ENCODE data around the gene FAM3C. TPM values are rescaled to one million over a fixed set of nuclear protein-coding genes. Genes with fewer than 3 reads are reported as not detected.

Gene FAM3C
- total and polyA plus RNA-seq, 2 experiments from 2014 or later: 38.6 to 52.4 TPM

DNA sequence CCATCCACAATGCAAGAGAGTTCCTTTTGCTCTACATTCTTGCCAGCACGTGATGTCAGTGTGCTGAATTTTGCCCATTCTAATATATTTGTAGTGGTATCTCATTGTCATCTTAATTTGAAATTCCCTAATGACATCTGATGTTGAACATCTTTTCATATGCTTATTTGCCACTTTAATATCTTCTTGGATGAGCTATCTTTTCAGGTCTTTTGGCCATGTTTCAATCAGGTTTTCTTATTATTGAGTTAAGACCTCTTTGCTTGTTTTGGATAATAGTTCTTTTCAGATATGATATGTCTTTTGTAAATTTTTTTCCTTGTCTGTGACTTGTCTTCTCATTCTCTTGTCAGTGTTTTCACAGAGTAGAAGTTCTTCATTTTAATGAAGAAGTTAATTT lies 20.4 kb upstream of the FAM3C start:
- H3K4me3 ChIP-seq: no peak overlapping the region
- H3K36me3 ChIP-seq (ENCODE audit: low read depth): no peaks in the 10 kb centered on the region
- TF ChIP-seq EZH2 (IDR thresholded peaks at IDR 0.05; ENCODE audit: insufficient read depth, poor library complexity, severe bottlenecking) (no peak), EZH2phosphoT487 (IDR thresholded peaks at IDR 0.05; ENCODE audit: insufficient read depth, low read depth) (no peak)
- no peaks in the 10 kb centered on the region for H3K9me3 ChIP-seq (ENCODE audit: low read depth)
- no peaks in the 10 kb centered on the region for H3K9me2 ChIP-seq (ENCODE audit: insufficient read depth)
- H3K27me3 ChIP-seq (replicated peaks; ENCODE audit: insufficient read depth): peaks cover 18% of the 10 kb centered on the region; the same call in 1 of the 2 replicates
- no peak overlapping the region for H3K9ac ChIP-seq
- no peak overlapping the region for H3K4me2 ChIP-seq (ENCODE audit: unreplicated experiment)
- in situ Hi-C loops (cut with MboI): no loop called here
- H2AFZ ChIP-seq: no peak overlapping the region
- DNase-seq: no peak
- H3F3A ChIP-seq (ENCODE audit: insufficient read depth): no peaks in the 10 kb centered on the region
- H4K20me1 ChIP-seq (ENCODE audit: insufficient read depth): no peaks in the 10 kb centered on the region
- no peaks in the 10 kb centered on the region for H3K79me2 ChIP-seq (ENCODE audit: insufficient read depth)
- H3K4me1 ChIP-seq (ENCODE audit: insufficient read depth): no peaks in the 10 kb centered on the region
- H3K27ac ChIP-seq: no peak overlapping the region
- 32 to 38% methylated on average over 1 of the region's 1 CpG for WGBS, 2 experiments (ENCODE audit: low coverage in 1 of 2, low lambda C conversion rate in 2 of 2, missing lambda C conversion rate in 2 of 2)

DNA sequence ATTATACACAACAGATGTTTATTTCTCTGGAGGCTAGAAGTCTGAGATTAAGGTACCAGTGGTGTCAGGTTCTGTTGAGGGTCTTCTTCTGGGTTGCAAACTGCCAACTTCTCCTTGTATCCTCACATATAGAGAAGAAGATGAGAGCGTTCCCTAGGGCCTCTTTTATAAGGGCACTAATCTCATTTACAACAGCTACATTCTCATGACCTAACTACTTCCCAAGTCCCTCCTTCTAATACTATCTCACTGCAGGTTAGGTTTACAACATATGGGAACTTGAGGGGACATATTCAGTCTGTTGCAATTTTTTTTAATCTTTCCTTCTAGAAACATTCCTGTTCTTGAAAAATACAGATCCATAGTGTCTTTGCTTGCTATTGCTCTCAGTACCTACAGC lies 18.3 kb upstream of the FAM3C start:
- in situ Hi-C loops (cut with MboI): no loop called here
- H3K4me1 ChIP-seq (ENCODE audit: insufficient read depth): no peaks in the 10 kb centered on the region
- H3K27ac ChIP-seq: no peak overlapping the region
- H2AFZ ChIP-seq: no peak overlapping the region
- no peak for DNase-seq
- H3K36me3 ChIP-seq (ENCODE audit: low read depth): no peaks in the 10 kb centered on the region
- no peak overlapping the region for H3K4me3 ChIP-seq
- no peak overlapping the region for H3K9ac ChIP-seq
- no peaks in the 10 kb centered on the region for H4K20me1 ChIP-seq (ENCODE audit: insufficient read depth)
- H3F3A ChIP-seq (ENCODE audit: insufficient read depth): no peaks in the 10 kb centered on the region
- H3K9me3 ChIP-seq (ENCODE audit: low read depth): no peaks in the 10 kb centered on the region
- 76 to 79% methylated on average over 1 of the region's 1 CpG for WGBS, 2 experiments (ENCODE audit: low coverage in 1 of 2, low lambda C conversion rate in 2 of 2, missing lambda C conversion rate in 2 of 2)
- H3K4me2 ChIP-seq (ENCODE audit: unreplicated experiment): no peak overlapping the region
- no peaks in the 10 kb centered on the region for H3K9me2 ChIP-seq (ENCODE audit: insufficient read depth)
- TF ChIP-seq EZH2 (IDR thresholded peaks at IDR 0.05; ENCODE audit: insufficient read depth, poor library complexity, severe bottlenecking): no peak
- TF ChIP-seq EZH2phosphoT487 (IDR thresholded peaks at IDR 0.05; ENCODE audit: insufficient read depth, low read depth): no peak
- H3K27me3 ChIP-seq (replicated peaks; ENCODE audit: insufficient read depth): peaks cover 28% of the 10 kb centered on the region; the same call in 1 of the 2 replicates
- no peaks in the 10 kb centered on the region for H3K79me2 ChIP-seq (ENCODE audit: insufficient read depth)

DNA sequence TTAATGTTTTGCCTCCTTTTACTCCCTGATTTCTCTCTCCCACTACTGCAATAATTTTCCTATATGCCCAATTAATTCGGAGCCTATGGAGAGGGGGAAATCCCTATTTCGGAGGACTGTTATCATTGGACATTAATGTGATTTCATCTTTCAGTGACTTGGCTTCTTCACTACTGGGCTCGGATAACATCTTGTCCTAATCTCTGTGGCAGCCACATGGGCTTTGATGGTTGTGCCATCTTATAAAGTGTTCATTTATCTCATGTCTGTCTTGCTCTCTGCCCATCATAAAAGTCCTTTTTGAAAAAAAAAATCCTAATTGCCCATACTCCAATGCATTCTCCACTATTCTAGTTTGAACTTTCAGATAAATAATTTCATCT lies 15.5 kb upstream of the FAM3C start:
- no peak overlapping the region for H3K9ac ChIP-seq
- peaks cover 25% of the 10 kb centered on the region; the same call in 1 of the 2 replicates for H3K27me3 ChIP-seq (replicated peaks; ENCODE audit: insufficient read depth)
- H3K4me3 ChIP-seq: no peak overlapping the region
- in situ Hi-C loops (cut with MboI): no loop called here
- H3K27ac ChIP-seq: no peak overlapping the region
- H3F3A ChIP-seq (ENCODE audit: insufficient read depth): no peaks in the 10 kb centered on the region
- WGBS, 2 experiments (ENCODE audit: low coverage in 1 of 2, low lambda C conversion rate in 2 of 2, missing lambda C conversion rate in 2 of 2): 59 to 65% methylated on average over 3 of the region's 3 CpGs
- no peak for DNase-seq
- H4K20me1 ChIP-seq (ENCODE audit: insufficient read depth): no peaks in the 10 kb centered on the region
- H3K4me2 ChIP-seq (ENCODE audit: unreplicated experiment): no peak overlapping the region
- H3K79me2 ChIP-seq (ENCODE audit: insufficient read depth): no peaks in the 10 kb centered on the region
- no peaks in the 10 kb centered on the region for H3K4me1 ChIP-seq (ENCODE audit: insufficient read depth)
- H3K36me3 ChIP-seq (ENCODE audit: low read depth): no peaks in the 10 kb centered on the region
- TF ChIP-seq EZH2 (IDR thresholded peaks at IDR 0.05; ENCODE audit: insufficient read depth, poor library complexity, severe bottlenecking) (no peak), EZH2phosphoT487 (IDR thresholded peaks at IDR 0.05; ENCODE audit: insufficient read depth, low read depth) (no peak)
- no peaks in the 10 kb centered on the region for H3K9me2 ChIP-seq (ENCODE audit: insufficient read depth)
- no peaks in the 10 kb centered on the region for H3K9me3 ChIP-seq (ENCODE audit: low read depth)
- H2AFZ ChIP-seq: no peak overlapping the region

DNA sequence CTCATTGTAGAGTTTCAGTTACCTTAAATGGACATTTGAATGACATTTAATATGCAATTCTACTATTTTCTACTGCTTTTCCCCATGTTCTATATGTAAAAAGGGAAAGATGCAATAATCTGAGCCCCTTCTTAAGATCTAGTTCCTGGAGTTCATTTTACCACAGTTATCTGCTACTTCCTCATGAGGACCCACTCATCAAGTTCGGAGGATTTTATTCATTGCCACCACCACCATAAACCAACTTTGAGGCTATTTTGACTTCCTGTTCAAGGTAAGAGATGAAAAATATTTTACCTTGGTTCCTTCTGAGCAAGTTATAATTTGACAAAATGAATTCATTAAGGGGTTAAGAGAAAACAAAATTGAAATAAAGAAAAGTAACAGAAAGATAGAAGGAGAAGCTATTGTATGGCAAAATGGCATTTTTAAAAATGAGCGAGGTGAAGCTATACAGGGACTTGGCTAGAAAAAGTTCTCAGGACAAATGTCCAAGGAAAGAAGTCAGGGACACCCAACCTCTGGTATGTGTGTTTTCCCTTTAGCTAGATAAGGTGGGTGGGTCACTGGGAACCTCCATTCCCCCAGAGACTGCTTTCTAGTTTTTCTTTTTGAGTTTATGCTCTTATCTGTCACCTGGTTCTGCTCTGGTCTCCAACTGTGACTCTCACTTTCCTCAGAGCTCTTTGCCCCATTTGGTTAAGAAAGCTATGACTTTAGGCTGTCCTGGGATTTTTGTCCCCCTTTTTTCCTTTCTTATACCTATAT lies 14.9 kb upstream of the FAM3C start:
- peaks cover 25% of the 10 kb centered on the region for H3K27me3 ChIP-seq (replicated peaks; ENCODE audit: insufficient read depth)
- in situ Hi-C loops (cut with MboI): no loop called here
- no peak for TF ChIP-seq EZH2phosphoT487 (IDR thresholded peaks at IDR 0.05; ENCODE audit: insufficient read depth, low read depth)
- no peak for TF ChIP-seq EZH2 (IDR thresholded peaks at IDR 0.05; ENCODE audit: insufficient read depth, poor library complexity, severe bottlenecking)
- no peak overlapping the region for H3K27ac ChIP-seq
- H3K9ac ChIP-seq: no peak overlapping the region
- no peak overlapping the region for H2AFZ ChIP-seq
- H3K9me2 ChIP-seq (ENCODE audit: insufficient read depth): no peaks in the 10 kb centered on the region
- no peaks in the 10 kb centered on the region for H3F3A ChIP-seq (ENCODE audit: insufficient read depth)
- H3K36me3 ChIP-seq (ENCODE audit: low read depth): no peaks in the 10 kb centered on the region
- no peak for DNase-seq
- H4K20me1 ChIP-seq (ENCODE audit: insufficient read depth): no peaks in the 10 kb centered on the region
- no peaks in the 10 kb centered on the region for H3K9me3 ChIP-seq (ENCODE audit: low read depth)
- no peak overlapping the region for H3K4me3 ChIP-seq
- H3K4me1 ChIP-seq (ENCODE audit: insufficient read depth): no peaks in the 10 kb centered on the region
- no peak overlapping the region for H3K4me2 ChIP-seq (ENCODE audit: unreplicated experiment)
- 67 to 71% methylated on average over 2 of the region's 2 CpGs for WGBS, 2 experiments (ENCODE audit: low coverage in 1 of 2, low lambda C conversion rate in 2 of 2, missing lambda C conversion rate in 2 of 2)
- H3K79me2 ChIP-seq (ENCODE audit: insufficient read depth): no peaks in the 10 kb centered on the region
